CD4-positive, CD25-positive, alpha-beta regulatory T cell (primary cell): ENCODE data around the gene PTPRN2. TPM values are rescaled to one million over a fixed set of nuclear protein-coding genes. Genes with fewer than 3 reads are reported as not detected.

Experiments
- ATAC-seq, 2 donors: fragments of 150-1000 bp; cut with Tn5 transposase; one replicate each; pipeline ENCODE4 v1.10.0; 2021; ENCODE audit warnings: low read depth in 2 of 2, moderate number of reproducible peaks in 2 of 2, moderate library complexity in 1 of 2
- DNase-seq, 3 donors: peaks; one replicate each; pipeline versions ENCODE4 v3.0.0 to v3.0.0-alpha.2; 2012 to 2022; ENCODE audit warnings: mixed read lengths in 1 of 3
- H3K27ac ChIP-seq: one replicate; pipeline ENCODE4 v1.7.0; 2013; ENCODE audit warnings: mild to moderate bottlenecking, low read length; ENCODE audit not compliant: insufficient read depth, poor library complexity, severe bottlenecking
- H3K27me3 ChIP-seq: one replicate; pipeline ENCODE4 v1.7.0; 2013; ENCODE audit warnings: low read length; ENCODE audit not compliant: control insufficient read depth, insufficient read depth
- H3K36me3 ChIP-seq: one replicate; pipeline ENCODE4 v1.7.0; 2013; ENCODE audit warnings: mild to moderate bottlenecking, low read length, moderate library complexity; ENCODE audit not compliant: control insufficient read depth, insufficient read depth
- H3K4me1 ChIP-seq: 2 replicates; pipeline ENCODE4 v1.7.0; 2013; ENCODE audit warnings: mild to moderate bottlenecking, low read length; ENCODE audit not compliant: insufficient read depth, control insufficient read depth, poor library complexity, severe bottlenecking
- H3K4me3 ChIP-seq: one replicate; pipeline ENCODE4 v1.7.0; 2013; ENCODE audit warnings: low read depth, mild to moderate bottlenecking, low read length, moderate library complexity
- H3K9me3 ChIP-seq, 2 experiments: 1 replicate in 1 of 2; 2 replicates in 1 of 2; pipeline ENCODE4 v1.7.0; 2013; ENCODE audit warnings: low read length in 2 of 2, mild to moderate bottlenecking in 1 of 2, moderate library complexity in 1 of 2; ENCODE audit not compliant: control insufficient read depth in 2 of 2
- H3K27ac Mint-ChIP-seq, 3 donors: one replicate each; pipeline ENCODE4 v1.8.0; 2020 to 2022; ENCODE audit warnings: mild to moderate bottlenecking in 3 of 3, mixed read lengths in 3 of 3, moderate library complexity in 2 of 3
- H3K27me3 Mint-ChIP-seq: one replicate; pipeline ENCODE4 v1.8.0; 2022; ENCODE audit warnings: mild to moderate bottlenecking, mixed read lengths
- H3K36me3 Mint-ChIP-seq: one replicate; pipeline ENCODE4 v1.8.0; 2020; ENCODE audit warnings: mixed read lengths
- H3K4me1 Mint-ChIP-seq, 4 donors: one replicate each; pipeline ENCODE4 v1.8.0; 2020 to 2022; ENCODE audit warnings: mixed read lengths in 4 of 4, mild to moderate bottlenecking in 1 of 4
- H3K4me3 Mint-ChIP-seq, 4 donors: one replicate each; pipeline ENCODE4 v1.8.0; 2020 to 2022; ENCODE audit warnings: mild to moderate bottlenecking in 4 of 4, mixed read lengths in 4 of 4, moderate library complexity in 3 of 4
- H3K9me3 Mint-ChIP-seq, 7 donors: one replicate each; pipeline ENCODE4 v1.8.0; 2020 to 2022; ENCODE audit warnings: mixed read lengths in 7 of 7, mild to moderate bottlenecking in 3 of 7, moderate library complexity in 2 of 7
- polyA plus RNA-seq, 4 donors: library from polyadenylated mRNA; unstranded; fragments of 300-500 nt; fragmentation: Illumina TruSeq; gene quantifications; one replicate each; pipeline ENCODE4 v1.2.3, GENCODE V29; 2021
- total RNA-seq: library from RNA; stranded (reverse); gene quantifications from one replicate; pipeline ENCODE4 v1.2.3, GENCODE V29; 2022

PTPRN2 gene
- total and polyA plus RNA-seq, 5 donors from 2014 or later: 1.6 to 4.7 (median 2.7) TPM

DNA sequence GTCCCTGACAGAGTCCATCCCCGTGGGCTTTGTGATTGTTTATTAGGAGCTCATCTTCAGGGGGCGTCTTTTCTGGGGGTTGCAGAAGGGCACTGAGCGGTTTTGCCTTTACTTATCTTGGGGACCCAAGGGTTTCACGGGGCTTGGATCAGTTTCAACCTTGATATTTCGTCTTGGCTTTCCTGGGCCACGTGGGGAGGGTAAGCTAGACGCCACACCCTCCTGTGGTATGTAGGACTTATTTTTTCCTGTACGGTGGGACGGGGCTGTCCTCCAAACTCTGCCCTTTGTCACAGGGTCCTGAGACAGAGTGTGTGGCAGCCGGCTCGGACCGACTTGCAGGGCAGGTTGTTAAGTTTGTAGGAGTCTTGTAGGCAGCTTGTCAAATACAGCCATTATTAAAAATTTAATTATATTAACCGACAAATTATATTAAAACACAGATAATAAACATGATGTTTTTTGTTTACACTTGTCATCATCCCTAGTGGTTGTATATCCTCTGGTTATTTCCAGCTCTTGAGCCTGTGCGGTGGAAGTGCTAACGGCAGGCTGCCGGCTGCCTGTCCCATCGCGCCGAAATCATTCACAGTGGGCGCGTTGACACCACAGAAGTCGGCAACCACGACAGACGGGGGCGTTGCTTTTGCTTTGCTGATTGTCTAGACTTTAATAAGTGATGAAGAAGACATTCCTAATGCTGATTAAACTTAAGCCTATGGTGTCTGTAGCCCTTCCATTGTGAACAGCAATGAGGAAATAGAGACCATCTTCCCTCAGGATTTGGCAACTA, 1057.7 kb downstream of the PTPRN2 start:
- Mint-ChIP-seq H3K4me1 (peaks cover 0 to 2% (median 0%) of the 10 kb centered on the region in 4 donors), H3K9me3 (peaks cover 0 to 14% (median 6%) of the 10 kb centered on the region in 7 donors), H3K36me3 (peaks cover 15% of the 10 kb centered on the region), H3K4me3 (no peak overlapping the region), H3K27me3 (peaks cover 9% of the 10 kb centered on the region), H3K27ac (no peak overlapping the region)
- Histone ChIP-seq H3K9me3 (no peaks in the 10 kb centered on the region), H3K36me3 (no peaks in the 10 kb centered on the region), H3K4me1 (no peaks in the 10 kb centered on the region), H3K4me3 (no peak overlapping the region), H3K27ac (no peak overlapping the region), H3K27me3 (no peaks in the 10 kb centered on the region)
- ATAC-seq (no peak), DNase-seq (no peak)

- DNase-seq: no peak
Measured at GRCh38 chr7:157528785-157529341, 1058.8 kb downstream of the PTPRN2 start.

GRCh38 chr7:157527686-157528085, 1059.9 kb downstream of the PTPRN2 start:
- Mint-ChIP-seq H3K27ac (no peak overlapping the region), H3K9me3 (peaks cover 0 to 12% (median 5%) of the 10 kb centered on the region in 7 donors), H3K36me3 (peaks cover 4% of the 10 kb centered on the region), H3K4me3 (no peak overlapping the region), H3K4me1 (peaks cover 0 to 2% (median 0%) of the 10 kb centered on the region in 4 donors), H3K27me3 (peaks cover 9% of the 10 kb centered on the region)
- no peak for ATAC-seq
- Histone ChIP-seq H3K27me3 (no peaks in the 10 kb centered on the region), H3K36me3 (no peaks in the 10 kb centered on the region), H3K27ac (no peak overlapping the region), H3K4me1 (no peaks in the 10 kb centered on the region), H3K4me3 (no peak overlapping the region), H3K9me3 (no peaks in the 10 kb centered on the region)
- no peak for DNase-seq

More at GRCh38 chr7:157528785-157529341, 1058.8 kb downstream of the PTPRN2 start:
- Histone ChIP-seq H3K27ac (no peak overlapping the region), H3K27me3 (no peaks in the 10 kb centered on the region), H3K4me3 (no peak overlapping the region), H3K4me1 (no peaks in the 10 kb centered on the region), H3K36me3 (no peaks in the 10 kb centered on the region), H3K9me3 (no peaks in the 10 kb centered on the region)
- no peak for ATAC-seq
- Mint-ChIP-seq H3K9me3 (peaks cover 0 to 14% (median 6%) of the 10 kb centered on the region in 7 donors), H3K36me3 (peaks cover 15% of the 10 kb centered on the region), H3K27ac (no peak overlapping the region), H3K27me3 (peaks cover 9% of the 10 kb centered on the region), H3K4me1 (peaks cover 0 to 2% (median 0%) of the 10 kb centered on the region in 4 donors), H3K4me3 (no peak overlapping the region)

DNA sequence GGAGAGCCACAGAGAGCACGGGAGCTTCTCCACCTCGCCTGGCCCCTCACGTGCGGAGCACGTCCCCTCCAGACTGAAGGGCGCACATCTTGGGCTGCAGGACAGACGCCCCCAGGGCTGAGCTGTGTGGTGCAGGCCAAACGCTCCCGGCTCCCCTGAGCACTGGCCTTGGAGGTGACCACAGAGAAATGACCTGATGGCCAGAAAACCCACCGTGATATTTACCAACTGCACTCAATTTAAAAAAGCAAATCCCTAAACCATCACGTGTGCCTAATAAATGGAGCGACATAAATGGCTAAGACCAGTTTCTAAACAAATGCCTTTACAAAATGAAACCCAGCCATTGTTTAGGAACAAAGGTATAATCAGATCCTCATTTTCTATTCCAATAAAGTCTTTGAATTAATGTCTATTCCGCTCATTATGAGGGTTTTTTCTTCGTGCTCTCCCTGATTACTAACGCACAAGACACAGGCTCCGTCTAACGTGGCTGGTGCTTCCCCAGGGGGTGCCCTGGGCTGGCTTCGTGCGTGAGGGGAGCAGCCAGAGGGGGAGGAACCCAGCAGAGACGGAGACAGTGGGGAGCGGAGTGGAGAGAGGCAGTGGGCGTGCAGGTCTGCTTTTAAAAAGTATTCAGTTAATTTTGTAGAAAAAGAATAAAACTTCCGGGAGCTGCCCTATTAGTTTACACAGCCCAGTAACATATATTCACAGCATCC, 1060.5 kb downstream of the PTPRN2 start:
- Mint-ChIP-seq H3K27me3 (peaks cover 5% of the 10 kb centered on the region), H3K4me3 (no peak overlapping the region), H3K27ac (no peak overlapping the region), H3K9me3 (peaks cover 0 to 6% (median 0%) of the 10 kb centered on the region in 7 donors), H3K36me3 (no peaks in the 10 kb centered on the region), H3K4me1 (peaks cover 0 to 2% (median 0%) of the 10 kb centered on the region in 4 donors)
- Histone ChIP-seq H3K27ac (no peak overlapping the region), H3K4me3 (no peak overlapping the region), H3K27me3 (no peaks in the 10 kb centered on the region), H3K4me1 (no peaks in the 10 kb centered on the region), H3K9me3 (no peaks in the 10 kb centered on the region), H3K36me3 (no peaks in the 10 kb centered on the region)
- ATAC-seq (no peak), DNase-seq (no peak)

DNA sequence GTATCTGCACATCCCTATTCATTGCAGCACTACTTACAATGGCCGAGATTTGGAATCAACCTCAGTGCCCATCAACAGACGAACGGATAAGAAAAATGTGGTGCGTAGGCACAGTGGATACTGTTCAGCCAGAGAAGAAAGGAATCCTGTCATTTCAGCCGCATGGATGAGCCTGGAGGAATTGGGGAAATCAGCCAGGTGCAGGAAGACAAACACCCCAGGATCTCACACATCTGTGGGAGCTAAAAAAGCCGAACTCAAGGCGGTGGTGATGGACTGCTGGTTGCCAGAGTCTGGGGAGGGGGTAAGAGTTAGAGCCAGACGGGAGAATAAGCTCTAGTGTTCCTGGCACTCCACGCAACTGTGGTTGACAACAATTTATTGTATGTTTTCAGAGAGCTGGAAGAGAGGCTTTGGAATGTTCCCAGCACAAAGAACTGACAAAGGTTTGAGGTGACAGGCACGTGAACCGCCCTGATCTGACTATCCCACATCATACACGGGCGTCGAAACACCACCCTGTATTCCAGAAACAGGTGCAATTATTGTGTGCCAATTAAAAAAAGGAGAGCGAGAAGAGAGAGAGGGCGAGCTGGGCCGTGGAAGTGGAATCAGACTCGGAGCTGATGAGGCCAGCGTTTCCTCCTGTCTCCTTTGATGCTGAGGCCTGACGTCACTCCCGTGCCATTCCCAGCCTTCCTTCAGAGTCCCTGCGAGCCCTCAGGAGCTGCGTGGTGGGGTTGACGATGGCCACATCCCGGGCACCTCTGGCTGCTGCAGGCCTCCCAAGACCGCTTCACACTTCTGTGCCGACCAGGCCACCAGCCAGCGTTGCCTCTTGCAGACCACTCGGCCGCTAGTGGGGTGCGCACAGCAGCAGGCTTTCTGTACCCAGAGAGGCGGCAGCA, 1061.4 kb downstream of the PTPRN2 start:
- no peaks in the 10 kb centered on the region for H3K27me3 ChIP-seq
- H3K36me3 Mint-ChIP-seq: no peaks in the 10 kb centered on the region
- no peak for DNase-seq
- ATAC-seq: no peak
- H3K27me3 Mint-ChIP-seq: peaks cover 5% of the 10 kb centered on the region
- H3K27ac Mint-ChIP-seq: peak overlapping the region in 1 of 3 donors; percentile 31
- H3K36me3 ChIP-seq: no peaks in the 10 kb centered on the region
- no peak overlapping the region for H3K4me3 Mint-ChIP-seq
- no peaks in the 10 kb centered on the region for H3K9me3 ChIP-seq
- no peak overlapping the region for H3K4me3 ChIP-seq
- H3K4me1 ChIP-seq: no peaks in the 10 kb centered on the region
- H3K27ac ChIP-seq: no peak overlapping the region
- H3K4me1 Mint-ChIP-seq: peaks cover 0 to 2% (median 0%) of the 10 kb centered on the region in 4 donors
- no peaks in the 10 kb centered on the region for H3K9me3 Mint-ChIP-seq

DNA sequence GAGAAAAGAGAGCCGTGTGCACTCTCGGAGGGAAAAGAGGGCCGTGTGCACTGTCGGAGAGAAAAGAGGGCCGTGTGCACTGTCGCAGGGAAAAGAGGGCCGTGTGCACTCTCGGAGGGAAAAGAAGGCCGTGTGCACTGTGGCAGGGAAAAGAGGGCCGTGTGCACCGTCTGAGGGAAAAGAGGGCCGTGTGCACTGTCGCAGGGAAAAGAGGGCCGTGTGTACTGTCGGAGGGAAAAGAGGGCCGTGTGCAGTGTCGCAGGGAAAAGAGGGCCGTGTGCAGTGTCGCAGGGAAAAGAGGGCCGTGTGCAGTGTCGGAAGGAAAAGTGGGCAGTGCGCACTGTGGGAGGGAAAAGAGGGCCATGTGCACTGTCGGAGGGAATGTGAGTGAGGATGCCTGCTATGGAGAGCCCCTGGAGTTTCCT, 1062.1 kb downstream of the PTPRN2 start:
- Mint-ChIP-seq H3K27ac (peak overlapping the region in 1 of 3 donors; percentile 31), H3K36me3 (no peaks in the 10 kb centered on the region), H3K9me3 (no peaks in the 10 kb centered on the region), H3K4me1 (peaks cover 0 to 2% (median 0%) of the 10 kb centered on the region in 4 donors), H3K4me3 (no peak overlapping the region), H3K27me3 (peaks cover 5% of the 10 kb centered on the region)
- Histone ChIP-seq H3K9me3 (no peaks in the 10 kb centered on the region), H3K4me1 (no peaks in the 10 kb centered on the region), H3K27me3 (no peaks in the 10 kb centered on the region), H3K36me3 (no peaks in the 10 kb centered on the region), H3K4me3 (no peak overlapping the region), H3K27ac (no peak overlapping the region)
- ATAC-seq (no peak), DNase-seq (no peak)

DNA sequence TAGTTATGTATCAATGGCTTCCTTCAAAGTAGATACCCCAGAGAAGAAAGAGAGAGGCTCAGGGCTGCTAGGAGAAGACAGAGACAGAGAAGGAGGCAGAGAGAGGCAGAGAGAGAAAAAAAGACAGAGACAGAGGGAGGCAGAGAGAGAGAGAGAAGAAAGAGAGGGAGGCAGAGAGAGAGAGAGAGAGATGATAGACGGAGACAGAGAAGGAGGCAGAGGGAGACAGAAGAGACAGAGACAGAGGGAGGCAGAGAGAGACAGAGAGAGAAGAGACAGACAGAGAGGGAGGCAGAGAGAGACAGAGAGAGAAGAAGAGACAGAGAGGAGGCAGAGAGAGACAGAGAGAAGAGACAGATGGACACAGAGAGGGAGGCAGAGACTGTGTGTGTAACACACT, 1062.9 kb downstream of the PTPRN2 start:
- H3K4me3 Mint-ChIP-seq: peak overlapping the region in 1 of 4 donors; percentile 77

More for the DNA sequence above, 1062.9 kb downstream of the PTPRN2 start:
- ATAC-seq: no peak
- Histone ChIP-seq H3K27ac (no peak overlapping the region), H3K4me1 (no peaks in the 10 kb centered on the region), H3K4me3 (no peak overlapping the region), H3K27me3 (no peaks in the 10 kb centered on the region), H3K36me3 (no peaks in the 10 kb centered on the region), H3K9me3 (no peaks in the 10 kb centered on the region)
- Mint-ChIP-seq H3K9me3 (no peaks in the 10 kb centered on the region), H3K36me3 (no peaks in the 10 kb centered on the region), H3K27ac (peak overlapping the region in 1 of 3 donors; percentile 55), H3K27me3 (peaks cover 5% of the 10 kb centered on the region), H3K4me1 (peaks cover 0 to 2% (median 0%) of the 10 kb centered on the region in 4 donors)
- no peak for DNase-seq
